B cell (primary cell): Measurements from ENCODE around the gene NPRL2. TPM values are rescaled to one million over a fixed set of nuclear protein-coding genes. Genes with fewer than 3 reads are reported as not detected.

Experiments used
- ATAC-seq: fragments of 200-7000 bp; cut with Tn5 transposase; one replicate; pipeline ENCODE4 v1.10.0; 2021; ENCODE audit warnings: low read depth, mild to moderate bottlenecking, moderate number of reproducible peaks, moderate library complexity
- CTCF ChIA-PET: fragments of 350-600 bp; sonication (Branson Sonifier 250); formaldehyde crosslinking; loops from one replicate; lab custom pipeline; 2021; ENCODE audit warnings: antibody characterized with exemption, inconsistent platforms; lab: Charles Lee
- POLR2A ChIA-PET: fragments of 350-600 bp; sonication (Branson Sonifier 250); formaldehyde crosslinking; loops from one replicate; lab custom pipeline; 2021; ENCODE audit warnings: antibody characterized with exemption; lab: Charles Lee
- DNase-seq: peaks from one replicate; pipeline ENCODE4 v3.0.0; 2013
- H2AFZ ChIP-seq: 2 replicates; pipeline ENCODE4 v1.6.1; 2012; ENCODE audit warnings: mild to moderate bottlenecking, low read depth, low read length; ENCODE audit not compliant: insufficient read depth, poor library complexity, severe bottlenecking
- H3K27ac ChIP-seq, 2 donors: 1 replicate in 1 of 2; 2 replicates in 1 of 2; pipeline ENCODE4 v1.5.1; 2012 to 2013; ENCODE audit warnings: low read length in 2 of 2, mild to moderate bottlenecking in 2 of 2, moderate library complexity in 1 of 2
- H3K27me3 ChIP-seq, 4 experiments: fragments of 200-600 bp in 1 of 4; sonication (generic) in 1 of 4; replicated peaks in 1 of 4; 1 replicate in 2 of 4; 2 replicates in 2 of 4; pipeline versions ENCODE4 v1.6.1 to v1.7.0; 2013 to 2016; ENCODE audit warnings: low read length in 3 of 4, mild to moderate bottlenecking in 2 of 4, mixed read lengths in 1 of 4, moderate library complexity in 1 of 4; ENCODE audit not compliant: insufficient read depth in 4 of 4, control insufficient read depth in 3 of 4; ENCODE audit errors: control extremely low read depth in 1 of 4
- H3K36me3 ChIP-seq, 2 experiments: replicated peaks in 1 of 2; 1 replicate in 1 of 2; 2 replicates in 1 of 2; pipeline versions ENCODE4 v1.6.1 to v1.7.1; 2013; ENCODE audit warnings: low read length in 1 of 2; ENCODE audit not compliant: insufficient read depth in 2 of 2, control insufficient read depth in 1 of 2; ENCODE audit errors: control extremely low read depth in 1 of 2, extremely low read depth in 1 of 2
- H3K4me1 ChIP-seq, 2 donors: fragments of 200-600 bp in 1 of 2; sonication (generic) in 1 of 2; 1 replicate in 1 of 2; 2 replicates in 1 of 2; pipeline versions ENCODE4 v1.5.1 to v1.6.1; 2013 to 2017; ENCODE audit warnings: low read length in 2 of 2; ENCODE audit not compliant: control insufficient read depth in 2 of 2, insufficient read depth in 2 of 2
- H3K4me2 ChIP-seq: replicated peaks from 2 replicates; pipeline ENCODE3; 2012; ENCODE audit warnings: mild to moderate bottlenecking, low read depth, low read length; ENCODE audit not compliant: poor library complexity, severe bottlenecking
- H3K4me3 ChIP-seq, 5 experiments: fragments of 200-600 bp in 1 of 5; sonication (generic) in 1 of 5; 1 replicate in 3 of 5; 2 replicates in 2 of 5; pipeline versions ENCODE4 v1.5.1 to v1.7.0; 2011 to 2016; ENCODE audit warnings: low read length in 4 of 5, mild to moderate bottlenecking in 4 of 5, low read depth in 2 of 5, control low read depth in 1 of 5, moderate library complexity in 1 of 5; ENCODE audit not compliant: insufficient read depth in 1 of 5; ENCODE audit errors: control extremely low read depth in 1 of 5, extremely low read depth in 1 of 5
- H3K79me2 ChIP-seq: fragments of 200-600 bp; sonication (generic); one replicate; pipeline ENCODE4 v1.6.0; 2016; ENCODE audit warnings: low read length; ENCODE audit not compliant: control insufficient read depth, insufficient read depth
- H3K9ac ChIP-seq: fragments of 200-600 bp; sonication (generic); 2 replicates; pipeline ENCODE4 v1.6.1; 2017; ENCODE audit warnings: mild to moderate bottlenecking, low read length, moderate library complexity
- H3K9me3 ChIP-seq, 3 donors: one replicate each; pipeline versions ENCODE4 v1.6.1 to v1.7.1; 2013; ENCODE audit warnings: low read length in 2 of 3; ENCODE audit not compliant: control insufficient read depth in 2 of 3, insufficient read depth in 1 of 3; ENCODE audit errors: control extremely low read depth in 1 of 3
- H4K20me1 ChIP-seq: 2 replicates; pipeline ENCODE4 v1.6.0; 2012; ENCODE audit warnings: mild to moderate bottlenecking, low read length; ENCODE audit not compliant: insufficient read depth, control insufficient read depth, poor library complexity, severe bottlenecking
- H3K27ac Mint-ChIP-seq: one replicate; pipeline ENCODE4 v1.8.0; 2021; ENCODE audit warnings: mixed read lengths
- H3K27me3 Mint-ChIP-seq: one replicate; pipeline ENCODE4 v1.8.0; 2021; ENCODE audit warnings: mixed read lengths
- H3K4me1 Mint-ChIP-seq: one replicate; pipeline ENCODE4 v1.8.0; 2021; ENCODE audit warnings: mixed read lengths
- H3K4me3 Mint-ChIP-seq: one replicate; pipeline ENCODE4 v1.8.0; 2021; ENCODE audit warnings: mixed read lengths
- H3K9me3 Mint-ChIP-seq: one replicate; pipeline ENCODE4 v1.8.0; 2022; ENCODE audit warnings: mixed read lengths; ENCODE audit not compliant: insufficient read depth
- CTCF ChIP-seq: fragments of 200-600 bp; IDR thresholded peaks from one replicate; pipeline ENCODE4 v1.8.0; 2022; ENCODE audit warnings: antibody characterized with exemption, mild to moderate bottlenecking
- EZH2 ChIP-seq: IDR thresholded peaks from 2 replicates; pipeline ENCODE4 v1.6.1; 2012; ENCODE audit warnings: borderline replicate concordance, low read depth, mild to moderate bottlenecking, moderate library complexity, low read length; ENCODE audit not compliant: insufficient read depth, poor library complexity, severe bottlenecking
- WGBS: methylation state at CpG from one replicate; pipeline ENCODE4 v1.1.5; 2013; ENCODE audit warnings: missing lambda C conversion rate; ENCODE audit not compliant: insufficient coverage; 5-methylcytosine and 5-hydroxymethylcytosine counted together
- intact Hi-C: fragments of 100-400 bp; cut with micrococcal nuclease; formaldehyde crosslinking; loops from one replicate; pipeline ENCODE4 v1.10.0; 2022
- polyA plus RNA-seq: library from polyadenylated mRNA; depleted of rRNA; stranded (reverse); fragments of >200 nt; gene quantifications from 2 replicates; pipeline ENCODE4 v1.2.3, GENCODE V29; 2012
- total RNA-seq, 2 donors: library from RNA; stranded (reverse); fragments of 120-200 nt in 1 of 2; gene quantifications; 1 replicate in 1 of 2; 2 replicates in 1 of 2; pipeline versions ENCODE4 v1.2.3 to v1.2.4, GENCODE V29; 2013 to 2022

The NPRL2 gene
- total and polyA plus RNA-seq, 2 donors (not counting 1 experiment from before 2014, with no cell fraction given) = 31.3 to 64.6 TPM

DNA sequence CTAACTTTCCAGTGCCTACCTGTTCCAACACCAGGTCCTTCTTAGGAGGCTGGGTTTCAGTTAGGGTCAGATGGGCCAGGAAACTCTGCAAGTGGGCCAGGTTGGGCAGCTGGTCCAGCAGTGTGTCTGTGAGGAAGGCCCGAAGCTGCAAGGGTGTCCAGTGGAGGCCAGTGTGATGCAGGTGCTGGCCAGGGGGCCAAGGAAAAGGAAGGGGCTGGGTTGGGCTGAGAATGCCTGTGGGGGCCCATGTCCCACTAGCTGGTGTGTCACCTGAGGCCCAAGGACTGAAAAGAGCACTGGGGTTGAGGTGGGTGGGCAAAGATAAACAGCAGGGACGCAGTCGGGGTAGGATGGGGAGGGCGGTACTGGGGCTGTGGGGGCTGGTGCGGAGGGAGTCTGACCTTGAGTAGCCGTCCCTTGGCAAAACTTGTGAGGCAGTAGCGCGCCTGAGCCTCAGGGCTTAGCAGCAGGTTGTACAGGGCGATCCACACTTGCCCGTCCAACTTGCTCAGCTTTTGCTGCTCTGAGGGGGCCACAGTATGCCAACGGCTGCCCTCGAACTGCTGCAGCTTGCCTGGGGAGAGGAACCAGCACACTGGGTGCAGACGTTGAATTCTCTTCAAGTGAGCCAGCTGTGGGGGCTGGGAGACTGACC, 8.5 kb downstream of the NPRL2 start:
- no peak for DNase-seq
- no peaks in the 10 kb centered on the region for H3K27me3 Mint-ChIP-seq
- ChIA-PET CTCF (no interaction called here), POLR2A (interaction anchor here (0.7 to 6.1 kb wide), 2 partner anchors 10 to 1783 kb away, joined by 3 to 96 read pairs; partner anchors contain the start of genes CYB561D2 and NPRL2)
- Histone ChIP-seq H3K36me3 (no peaks in the 10 kb centered on the region), H3K79me2 (peaks cover 29% of the 10 kb centered on the region), H3K4me3 (no peak overlapping the region), H3K4me2 (peak overlapping the region; percentile 90), H3K9me3 (no peaks in the 10 kb centered on the region), H2AFZ (no peak overlapping the region), H3K27ac (peak overlapping the region in 1 of 2 donors; percentile 22), H3K4me1 (peaks cover 35 to 59% of the 10 kb centered on the region in 2 donors), H4K20me1 (no peaks in the 10 kb centered on the region), H3K9ac (no peak overlapping the region), H3K27me3 (no peaks in the 10 kb centered on the region)
- TF ChIP-seq CTCF (no peak), EZH2 (no peak)
- 94% methylated on average over 13 of the region's 13 CpGs for WGBS
- H3K4me3 Mint-ChIP-seq = peak overlapping the region; percentile 49
- peak overlapping the region; percentile 98 for H3K27ac Mint-ChIP-seq
- no peak for ATAC-seq
- intact Hi-C loops = no loop called here
- H3K9me3 Mint-ChIP-seq = no peaks in the 10 kb centered on the region
- peaks cover 50% of the 10 kb centered on the region for H3K4me1 Mint-ChIP-seq

- ChIA-PET POLR2A (interaction anchor here (0.6 to 6.1 kb wide), 7 partner anchors 10 to 1909 kb away, joined by 3 to 96 read pairs (median 6); partner anchors contain the start of genes C3orf18, CYB561D2, HEMK1 and HYAL3), CTCF (interaction anchor here (0.9 to 1.8 kb wide), 3 partner anchors 9 to 49 kb away, joined by 3 to 14 read pairs (median 4); partner anchors contain the start of genes CYB561D2, HYAL3, IFRD2 and NAA80)
- Histone ChIP-seq H3K4me1 (peaks cover 37 to 59% of the 10 kb centered on the region in 2 donors), H2AFZ (peak overlapping the region; percentile 82), H3K27me3 (no peaks in the 10 kb centered on the region), H4K20me1 (peaks cover 3% of the 10 kb centered on the region), H3K4me3 (peak overlapping the region in 4 of 5 experiments; percentile 61 to 86 (median 76)), H3K36me3 (peaks cover 0 to 2% of the 10 kb centered on the region in 2 experiments), H3K9ac (peak overlapping the region; percentile 89), H3K4me2 (peak overlapping the region; percentile 90), H3K79me2 (peaks cover 30% of the 10 kb centered on the region), H3K9me3 (no peaks in the 10 kb centered on the region), H3K27ac (peak overlapping the region; percentile 73 to 97)
- WGBS = 100% methylated on average over 2 of the region's 9 CpGs
- Mint-ChIP-seq H3K9me3 (no peaks in the 10 kb centered on the region), H3K4me3 (peak overlapping the region; percentile 96), H3K27me3 (no peaks in the 10 kb centered on the region), H3K27ac (peak overlapping the region; percentile 98), H3K4me1 (peaks cover 51% of the 10 kb centered on the region)
- intact Hi-C loops = no loop called here
- ATAC-seq = no peak
- no peak for DNase-seq
- TF ChIP-seq CTCF (no peak), EZH2 (no peak)
Observed at GRCh38 chr3:50341537-50341936, 9.0 kb downstream of the NPRL2 start.
